ENCODE results near the gene EDRF1.

DNA sequence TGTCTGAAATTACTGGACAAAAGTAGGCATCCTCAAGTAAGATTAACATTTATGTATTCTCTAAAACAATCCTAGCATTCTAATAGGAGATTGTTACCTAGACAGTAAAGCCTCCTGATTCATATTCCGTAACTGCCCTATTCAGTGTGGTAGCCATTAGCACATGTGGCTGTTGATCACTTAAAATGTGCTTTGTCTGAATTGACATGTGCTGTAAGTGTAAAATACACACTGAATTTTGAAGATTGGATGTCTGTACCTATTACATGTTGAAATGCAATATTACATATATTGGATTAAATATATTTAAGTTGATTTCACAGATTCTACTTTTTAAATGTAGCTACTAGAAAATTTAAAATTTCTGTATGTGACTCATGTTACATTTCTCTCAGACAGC lies 14.6 kb downstream of the EDRF1 start:
- TF ChIP-seq, protein P1, sequence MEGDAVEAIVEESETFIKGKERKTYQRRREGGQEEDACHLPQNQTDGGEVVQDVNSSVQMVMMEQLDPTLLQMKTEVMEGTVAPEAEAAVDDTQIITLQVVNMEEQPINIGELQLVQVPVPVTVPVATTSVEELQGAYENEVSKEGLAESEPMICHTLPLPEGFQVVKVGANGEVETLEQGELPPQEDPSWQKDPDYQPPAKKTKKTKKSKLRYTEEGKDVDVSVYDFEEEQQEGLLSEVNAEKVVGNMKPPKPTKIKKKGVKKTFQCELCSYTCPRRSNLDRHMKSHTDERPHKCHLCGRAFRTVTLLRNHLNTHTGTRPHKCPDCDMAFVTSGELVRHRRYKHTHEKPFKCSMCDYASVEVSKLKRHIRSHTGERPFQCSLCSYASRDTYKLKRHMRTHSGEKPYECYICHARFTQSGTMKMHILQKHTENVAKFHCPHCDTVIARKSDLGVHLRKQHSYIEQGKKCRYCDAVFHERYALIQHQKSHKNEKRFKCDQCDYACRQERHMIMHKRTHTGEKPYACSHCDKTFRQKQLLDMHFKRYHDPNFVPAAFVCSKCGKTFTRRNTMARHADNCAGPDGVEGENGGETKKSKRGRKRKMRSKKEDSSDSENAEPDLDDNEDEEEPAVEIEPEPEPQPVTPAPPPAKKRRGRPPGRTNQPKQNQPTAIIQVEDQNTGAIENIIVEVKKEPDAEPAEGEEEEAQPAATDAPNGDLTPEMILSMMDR (conservative IDR thresholded peaks at IDR 0.05; ENCODE audit: low read depth, low read length): no peak
- TF ChIP-seq RAD21 (IDR thresholded peaks at IDR 0.05; ENCODE audit: low read length): no peak
- no peak for TF ChIP-seq POLR2A (IDR thresholded peaks at IDR 0.05; ENCODE audit: low read depth, low read length)
- TF ChIP-seq, protein P2, sequence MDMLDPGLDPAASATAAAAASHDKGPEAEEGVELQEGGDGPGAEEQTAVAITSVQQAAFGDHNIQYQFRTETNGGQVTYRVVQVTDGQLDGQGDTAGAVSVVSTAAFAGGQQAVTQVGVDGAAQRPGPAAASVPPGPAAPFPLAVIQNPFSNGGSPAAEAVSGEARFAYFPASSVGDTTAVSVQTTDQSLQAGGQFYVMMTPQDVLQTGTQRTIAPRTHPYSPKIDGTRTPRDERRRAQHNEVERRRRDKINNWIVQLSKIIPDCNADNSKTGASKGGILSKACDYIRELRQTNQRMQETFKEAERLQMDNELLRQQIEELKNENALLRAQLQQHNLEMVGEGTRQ (IDR thresholded peaks at IDR 0.05; ENCODE audit: low read depth, low read length): no peak

Data from IMR-90 (cell line).